Adrenal gland (tissue), 12 donors: ENCODE measurements around the gene MOSPD3. TPM values are rescaled to one million over a fixed set of nuclear protein-coding genes. Genes with fewer than 3 reads are reported as not detected.

ENCODE experiments used
- DNase-seq, 7 donors: peaks; one replicate each; pipeline ENCODE4 v3.0.0-alpha.2; 2019 to 2020
- H3K27ac ChIP-seq, 5 donors: fragments of 200-600 bp; sonication (generic) in 4 of 5; 1 replicate in 3 of 5; 2 replicates in 2 of 5; pipeline versions ENCODE4 v1.5.1 to v1.8.0; 2016 to 2020; ENCODE audit warnings: mild to moderate bottlenecking in 1 of 5
- H3K27me3 ChIP-seq: fragments of 200-600 bp; 2 replicates; pipeline ENCODE4 v1.8.0; 2021
- H3K36me3 ChIP-seq, 2 donors: fragments of 200-600 bp; replicated peaks in 1 of 2; 1 replicate in 1 of 2; 2 replicates in 1 of 2; pipeline versions ENCODE4 v1.5.1 to v1.8.0; 2018 to 2022
- H3K4me1 ChIP-seq, 2 donors: fragments of 200-600 bp; replicated peaks in 1 of 2; 1 replicate in 1 of 2; 2 replicates in 1 of 2; pipeline versions ENCODE4 v1.5.1 to v1.8.0; 2018 to 2021
- H3K4me3 ChIP-seq, 4 donors: fragments of 200-600 bp; sonication (generic) in 3 of 4; one replicate each; pipeline ENCODE4 v1.5.1; 2016 to 2018
- H3K9me3 ChIP-seq, 3 donors: fragments of 200-600 bp; sonication (generic) in 1 of 3; replicated peaks in 1 of 3; 1 replicate in 2 of 3; 2 replicates in 1 of 3; pipeline versions ENCODE4 v1.5.1 to v1.8.0; 2016 to 2021
- POLR2A ChIP-seq, 2 donors: fragments of 450-650 bp; IDR thresholded peaks; one replicate each; pipeline ENCODE4 v1.6.1; 2017; ENCODE audit warnings: antibody characterized with exemption in 2 of 2, mild to moderate bottlenecking in 2 of 2, moderate library complexity in 1 of 2
- WGBS, 4 donors: extraction: QIAGEN DNeasy Blood & Tissue Kit in 2 of 4; methylation state at CpG; one replicate each; pipeline versions ENCODE4 v1.1.5 to v1.1.7; 2013 to 2017; 5-methylcytosine and 5-hydroxymethylcytosine counted together
- intact Hi-C, 2 donors: fragments of 100-400 bp; cut with DNase I; formaldehyde crosslinking; loops; one replicate each; pipeline versions ENCODE4 v1.14.1 to v1.15.0; 2022 to 2023
- polyA plus RNA-seq, 3 donors: library from polyadenylated mRNA; stranded (reverse); fragments of 200-250 nt in 2 of 3; fragments of 350-450 nt in 1 of 3; fragmentation: Illumina TruSeq in 1 of 3; extraction: RNeasy Lipid Tissue Mini Kit (QIAGEN cat#74804) in 1 of 3; gene quantifications; one replicate each; pipeline ENCODE4 v1.2.3, GENCODE V29; 2013 to 2014
- total RNA-seq, 9 donors: library from RNA; depleted of rRNA in 4 of 9; stranded (reverse); fragments of >200 nt in 4 of 9; fragments of 120-200 nt in 1 of 9; fragmentation: NEBNext Ultra II Directional in 1 of 9; extraction: Animal tissue kit (Norgen Biotek cat#: 25700) in 1 of 9; gene quantifications; one replicate each; pipeline versions ENCODE4 v1.1.0 to v1.2.4, GENCODE V29; 2013 to 2023
- TF ChIP-seq, protein P1 (sequence below), 6 experiments: fragments of 450-650 bp in 4 of 6; fragments of 200-600 bp in 2 of 6; sonication (generic) in 1 of 6; IDR thresholded peaks; 1 replicate in 5 of 6; 2 replicates in 1 of 6; pipeline versions ENCODE4 v1.5.1 to v1.8.0; 2016 to 2021; ENCODE audit warnings: antibody characterized with exemption in 6 of 6, mild to moderate bottlenecking in 2 of 6, moderate library complexity in 1 of 6
- donor health status: healthy with polysubstance abuse.
- donor health status: Bipolar disorder and iron deficiency.
- donor health status: DM: yes; HTN: yes; CAD: no.
- donor health status: DM: no; HTN: no; CAD: no.
- donor health status: DM: no; HTN: no; CAD: no.
- donor health status: DM: yes; HTN: yes; CAD: no.

The MOSPD3 gene
- total and polyA plus RNA-seq, 12 donors = 14.0 to 54.5 (median 34.7) TPM

DNA sequence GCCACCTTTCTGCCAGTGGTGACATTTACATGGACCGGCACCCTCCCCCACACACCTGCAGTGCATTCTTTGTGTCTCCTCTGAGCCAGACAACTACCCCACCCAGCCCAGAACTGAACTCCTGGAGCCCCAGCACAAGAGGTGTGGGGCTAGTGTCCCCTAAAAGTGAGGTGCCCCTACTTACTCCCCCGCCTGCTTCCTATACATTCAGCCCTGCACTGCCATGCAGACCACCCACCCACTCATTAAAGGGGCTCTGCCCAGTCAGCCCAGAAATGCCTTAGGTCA lies 40.6 kb upstream of the MOSPD3 start:
- DNase-seq = peak in 2 of 7 donors; percentile 47 to 59
- H3K27me3 ChIP-seq = no peaks in the 10 kb centered on the region
- intact Hi-C loops = loop anchor here in 1 of 2 donors (5.0 kb wide), 1 partner anchor 116 kb away; no protein-coding TSS in a partner anchor

DNA sequence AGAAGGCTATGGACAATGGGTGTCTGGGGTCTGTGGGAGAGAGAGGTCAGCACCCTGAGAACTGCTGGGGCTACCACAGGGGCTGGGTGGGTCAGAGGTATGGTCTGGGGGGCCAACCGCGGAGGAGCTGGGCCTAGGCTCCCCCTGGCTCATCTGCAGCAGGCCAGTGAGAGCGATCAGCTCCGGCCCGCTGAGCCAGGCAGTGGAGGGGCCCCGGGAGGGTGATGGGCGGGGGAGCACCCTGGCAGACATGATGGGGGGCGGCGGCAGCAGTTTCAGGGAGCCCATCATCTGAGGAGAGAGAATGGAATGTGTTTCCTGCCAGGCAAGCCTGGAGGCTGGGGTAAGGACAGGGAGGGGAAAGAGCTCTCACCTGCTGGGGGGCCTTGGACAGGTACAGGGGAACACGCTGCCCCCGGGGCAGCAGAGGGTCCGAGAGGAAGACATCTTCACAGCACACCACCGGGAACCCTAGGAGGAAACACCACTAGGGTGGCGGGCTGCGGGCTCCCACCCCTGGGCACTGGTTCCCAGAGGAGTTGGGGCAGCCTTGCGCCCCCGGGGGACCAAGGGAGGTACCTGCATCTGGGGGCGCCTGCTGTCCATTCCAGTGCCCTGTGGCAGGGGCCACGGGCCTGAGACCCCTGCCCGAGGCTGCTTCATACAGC lies 39.9 kb upstream of the MOSPD3 start:
- no peak overlapping the region for H3K4me3 ChIP-seq
- no peaks in the 10 kb centered on the region for H3K27me3 ChIP-seq
- DNase-seq = peak in 2 of 7 donors; percentile 33 to 55
- no peaks in the 10 kb centered on the region for H3K9me3 ChIP-seq
- intact Hi-C loops = loop anchor here in 1 of 2 donors (5.0 kb wide), 1 partner anchor 115 kb away; no protein-coding TSS in a partner anchor
- TF ChIP-seq POLR2A (IDR thresholded peaks at IDR 0.05) = no peak
- TF ChIP-seq, protein P1, sequence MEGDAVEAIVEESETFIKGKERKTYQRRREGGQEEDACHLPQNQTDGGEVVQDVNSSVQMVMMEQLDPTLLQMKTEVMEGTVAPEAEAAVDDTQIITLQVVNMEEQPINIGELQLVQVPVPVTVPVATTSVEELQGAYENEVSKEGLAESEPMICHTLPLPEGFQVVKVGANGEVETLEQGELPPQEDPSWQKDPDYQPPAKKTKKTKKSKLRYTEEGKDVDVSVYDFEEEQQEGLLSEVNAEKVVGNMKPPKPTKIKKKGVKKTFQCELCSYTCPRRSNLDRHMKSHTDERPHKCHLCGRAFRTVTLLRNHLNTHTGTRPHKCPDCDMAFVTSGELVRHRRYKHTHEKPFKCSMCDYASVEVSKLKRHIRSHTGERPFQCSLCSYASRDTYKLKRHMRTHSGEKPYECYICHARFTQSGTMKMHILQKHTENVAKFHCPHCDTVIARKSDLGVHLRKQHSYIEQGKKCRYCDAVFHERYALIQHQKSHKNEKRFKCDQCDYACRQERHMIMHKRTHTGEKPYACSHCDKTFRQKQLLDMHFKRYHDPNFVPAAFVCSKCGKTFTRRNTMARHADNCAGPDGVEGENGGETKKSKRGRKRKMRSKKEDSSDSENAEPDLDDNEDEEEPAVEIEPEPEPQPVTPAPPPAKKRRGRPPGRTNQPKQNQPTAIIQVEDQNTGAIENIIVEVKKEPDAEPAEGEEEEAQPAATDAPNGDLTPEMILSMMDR (IDR thresholded peaks at IDR 0.05) = no peak
- WGBS, 4 donors = 71 to 89% (median 84%) methylated on average over 7 to 20 of the region's 20 CpGs
- peaks cover 30 to 31% of the 10 kb centered on the region in 2 donors for H3K4me1 ChIP-seq
- no peak overlapping the region for H3K27ac ChIP-seq
- H3K36me3 ChIP-seq = peaks cover 0 to 36% of the 10 kb centered on the region in 2 donors

More for the DNA sequence above, 40.6 kb upstream of the MOSPD3 start:
- Histone ChIP-seq H3K4me3 (no peak overlapping the region), H3K36me3 (peaks cover 0 to 29% of the 10 kb centered on the region in 2 donors), H3K9me3 (no peaks in the 10 kb centered on the region), H3K27ac (no peak overlapping the region), H3K4me1 (peaks cover 36 to 37% of the 10 kb centered on the region in 2 donors)
- TF ChIP-seq, protein P1 (IDR thresholded peaks at IDR 0.05) = no peak
- TF ChIP-seq POLR2A (IDR thresholded peaks at IDR 0.05) = no peak
- WGBS, 4 donors = 98 to 100% (median 100%) methylated on average over 1 to 2 of the region's 2 CpGs

DNA sequence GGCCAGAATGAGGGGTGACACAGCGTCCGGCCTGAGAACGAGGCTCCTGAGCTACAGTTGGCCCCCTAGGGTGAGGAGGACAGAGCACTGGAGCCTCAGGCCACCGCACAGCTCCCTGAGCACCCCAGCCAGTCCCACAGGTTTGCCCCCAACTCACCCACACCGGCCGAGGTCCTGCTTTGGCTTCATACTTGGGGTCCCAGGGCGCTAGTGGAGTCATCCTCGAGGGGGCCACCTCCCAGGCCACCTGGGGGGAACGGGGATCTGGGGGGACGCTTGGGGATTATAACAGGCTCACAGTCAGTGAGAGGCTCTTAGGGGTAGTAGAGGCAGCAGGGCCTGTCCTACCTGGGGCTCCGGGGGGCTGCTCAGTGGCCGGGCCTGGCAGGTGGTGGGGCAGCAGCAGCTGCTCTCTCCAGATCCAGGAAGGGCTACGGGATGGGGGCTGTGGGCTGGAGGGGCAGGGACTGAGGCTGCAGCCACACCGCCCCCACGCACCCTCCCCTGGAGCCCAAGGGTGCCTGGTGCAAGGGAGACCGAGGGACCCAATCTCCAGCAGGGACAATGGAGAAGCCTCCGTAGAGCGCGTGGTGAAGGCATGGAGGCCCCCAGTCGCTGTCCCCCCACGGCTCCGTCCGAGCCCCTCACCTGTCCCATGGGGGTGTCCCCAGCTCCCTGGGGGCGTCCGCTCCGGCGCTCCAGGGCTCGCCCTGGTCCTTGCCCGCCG lies 39.2 kb upstream of the MOSPD3 start:
- Histone ChIP-seq H3K36me3 (peaks cover 0 to 43% of the 10 kb centered on the region in 2 donors), H3K4me1 (peaks cover 23 to 24% of the 10 kb centered on the region in 2 donors), H3K4me3 (no peak overlapping the region), H3K27me3 (no peaks in the 10 kb centered on the region), H3K27ac (no peak overlapping the region), H3K9me3 (no peaks in the 10 kb centered on the region)
- intact Hi-C loops = loop anchor here in 1 of 2 donors (5.0 kb wide), 1 partner anchor 114 kb away; no protein-coding TSS in a partner anchor
- 77 to 100% (median 92%) methylated on average over 3 to 30 of the region's 30 CpGs for WGBS, 4 donors
- peak in 2 of 7 donors; percentile 42 to 53 for DNase-seq
- TF ChIP-seq POLR2A (IDR thresholded peaks at IDR 0.05) = no peak
- TF ChIP-seq, protein P1 (IDR thresholded peaks at IDR 0.05) = no peak

DNA sequence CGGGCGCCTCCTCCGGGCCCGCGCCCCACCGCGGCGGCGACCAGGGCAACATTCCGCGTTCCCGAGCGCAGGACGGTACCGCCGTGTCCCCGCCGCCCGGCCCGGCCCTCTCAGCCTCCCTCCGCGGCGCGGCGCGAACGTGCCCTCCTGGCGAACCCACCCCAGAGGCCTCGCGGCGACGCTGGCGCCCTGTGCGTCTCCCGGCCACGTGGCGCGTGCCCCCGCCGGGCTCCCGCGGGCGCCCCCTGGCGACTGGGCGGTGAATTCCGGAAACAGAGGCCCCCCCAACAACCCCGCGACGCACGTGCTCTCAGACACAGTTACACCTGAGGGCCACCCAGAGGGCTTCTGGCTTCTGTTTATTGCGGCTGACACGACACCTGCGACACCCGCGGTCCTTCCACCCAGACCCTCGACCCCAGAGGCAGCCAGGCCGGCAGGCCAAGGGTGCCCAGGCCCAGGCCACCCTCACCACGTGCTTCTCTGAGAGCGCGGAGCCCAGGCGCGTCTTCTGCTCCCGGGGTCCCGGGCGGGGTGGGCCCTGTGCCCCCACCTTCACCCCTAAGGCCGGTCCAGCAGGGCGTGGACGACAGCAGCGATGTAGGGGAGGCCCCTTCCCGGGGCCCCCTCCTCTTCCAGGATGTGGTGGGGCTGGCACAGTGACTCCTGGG lies 38.5 kb upstream of the MOSPD3 start, which contains the start of gene SAP25:
Gene SAP25 (minus strand): TSS at position 210 of the 671 bp plus-strand sequence. CDS start 158 bp downstream, at position 52.
- Histone ChIP-seq H3K9me3 (no peaks in the 10 kb centered on the region), H3K27ac (peak within 1 kb of the TSS in 2 of 5 donors; percentile 32 to 38), H3K27me3 (no peaks in the 10 kb centered on the region), H3K4me1 (peaks cover 16 to 17% of the 10 kb centered on the region in 2 donors), H3K36me3 (peaks cover 0 to 50% of the 10 kb centered on the region in 2 donors), H3K4me3 (no peak within 1 kb of the TSS)
- peak in 2 of 7 donors; percentile 41 to 55 for DNase-seq
- 87 to 92% (median 90%) methylated on average over 17 to 70 of the region's 70 CpGs for WGBS, 4 donors
- intact Hi-C loops = loop anchor here in 1 of 2 donors (5.0 kb wide), 1 partner anchor 113 kb away; no protein-coding TSS in a partner anchor
- TF ChIP-seq, protein P1 (IDR thresholded peaks at IDR 0.05) = peak in 1 of 6 experiments; percentile 30
- TF ChIP-seq POLR2A (IDR thresholded peaks at IDR 0.05) = no peak
